Esophagus (tissue), 2 donors: ENCODE measurements around the gene PRMT5. TPM values are rescaled to one million over a fixed set of nuclear protein-coding genes. Genes with fewer than 3 reads are reported as not detected.
A peak's percentile ranks its signal among the peaks of the same experiment; 100 is the strongest.

Source experiments
- H3K27ac ChIP-seq, 2 donors: one replicate each; pipeline ENCODE4 v1.5.1; 2013; ENCODE audit warnings: low read depth in 2 of 2, mild to moderate bottlenecking in 2 of 2, inconsistent platforms in 1 of 2, low read length in 1 of 2, moderate library complexity in 1 of 2
- H3K27me3 ChIP-seq, 2 donors: one replicate each; pipeline ENCODE4 v1.6.1; 2013; ENCODE audit warnings: low read length in 2 of 2, control low read depth in 1 of 2, mild to moderate bottlenecking in 1 of 2; ENCODE audit not compliant: insufficient read depth in 2 of 2, control insufficient read depth in 1 of 2
- H3K36me3 ChIP-seq, 2 donors: one replicate each; pipeline ENCODE4 v1.6.1; 2013; ENCODE audit warnings: low read length in 1 of 2; ENCODE audit not compliant: control insufficient read depth in 2 of 2, insufficient read depth in 2 of 2
- H3K4me1 ChIP-seq, 2 donors: one replicate each; pipeline ENCODE4 v1.6.1; 2013; ENCODE audit warnings: low read length in 1 of 2; ENCODE audit not compliant: control insufficient read depth in 2 of 2, insufficient read depth in 2 of 2
- H3K4me3 ChIP-seq, 2 donors: one replicate each; pipeline ENCODE4 v1.5.1; 2013; ENCODE audit warnings: low read length in 2 of 2, mild to moderate bottlenecking in 2 of 2, low read depth in 1 of 2, moderate library complexity in 1 of 2
- H3K9me3 ChIP-seq, 2 donors: one replicate each; pipeline ENCODE4 v1.6.1; 2013; ENCODE audit warnings: mild to moderate bottlenecking in 2 of 2, low read depth in 1 of 2, low read length in 1 of 2, moderate library complexity in 1 of 2; ENCODE audit not compliant: control insufficient read depth in 2 of 2, insufficient read depth in 1 of 2
- WGBS, 2 donors: extraction: QIAGEN DNeasy Blood & Tissue Kit; methylation state at CpG; one replicate each; pipeline ENCODE4 v1.1.7; 2013; 5-methylcytosine and 5-hydroxymethylcytosine counted together
- polyA plus RNA-seq, 2 donors: library from polyadenylated mRNA; stranded (reverse); fragments of 200-250 nt; gene quantifications; one replicate each; pipeline ENCODE4 v1.2.3, GENCODE V29; 2013
- donor health status: healthy with polysubstance abuse.
- donor health status: Bipolar disorder and iron deficiency.

PRMT5 gene
- polyA plus RNA-seq, 2 donors, result 31.4 to 47.1 TPM

DNA sequence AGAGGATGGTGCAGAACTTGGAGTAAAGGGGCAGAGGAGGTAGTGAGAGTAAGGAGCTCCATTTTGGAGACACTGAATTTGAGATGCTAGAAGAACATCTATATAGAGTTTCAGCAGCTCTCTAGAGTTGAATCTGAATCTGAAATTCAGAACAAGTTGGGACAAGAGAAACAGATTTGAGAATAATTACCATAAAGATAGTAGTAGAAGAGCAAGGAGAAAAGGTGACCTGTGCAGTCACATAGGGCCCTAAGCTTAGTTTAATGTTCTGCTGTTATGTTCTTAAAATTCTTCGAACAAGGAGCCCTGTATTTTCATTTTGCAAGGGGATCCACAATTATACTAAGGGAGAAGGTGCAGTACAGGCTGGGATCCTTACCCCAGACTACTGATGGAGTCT is 38.8 kb downstream of the PRMT5 start:
- 70 to 76% methylated on average over 1 of the region's 1 CpG for WGBS, 2 donors
- H3K27ac ChIP-seq, result no peak overlapping the region
- H3K27me3 ChIP-seq, result no peaks in the 10 kb centered on the region
- no peaks in the 10 kb centered on the region for H3K36me3 ChIP-seq
- H3K4me1 ChIP-seq, result peaks cover 2 to 10% of the 10 kb centered on the region in 2 donors
- H3K4me3 ChIP-seq, result no peak overlapping the region
- no peaks in the 10 kb centered on the region for H3K9me3 ChIP-seq

DNA sequence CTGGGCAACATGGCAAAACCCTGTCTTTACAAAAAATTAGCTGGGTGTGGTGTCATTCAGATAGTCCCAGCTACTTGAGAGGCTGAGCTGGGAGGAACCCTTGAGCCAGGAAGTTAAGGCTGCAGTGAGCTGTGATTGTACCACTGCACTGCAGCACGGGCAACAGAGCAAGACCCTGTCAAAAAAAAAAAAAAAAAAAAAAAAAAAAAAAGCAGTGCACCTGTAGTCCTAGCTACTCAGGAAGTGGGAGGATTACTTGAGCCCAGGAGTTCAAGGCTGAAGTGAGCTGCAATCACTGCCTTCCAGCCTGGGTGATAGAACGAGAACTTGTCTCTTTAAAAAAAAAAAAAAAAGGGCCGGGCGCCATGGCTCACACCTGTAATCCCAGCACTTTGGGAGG is 40.5 kb downstream of the PRMT5 start:
- H3K4me3 ChIP-seq, result no peak overlapping the region
- 47 to 63% methylated on average over 4 of the region's 4 CpGs for WGBS, 2 donors
- H3K27ac ChIP-seq, result no peak overlapping the region
- H3K36me3 ChIP-seq, result no peaks in the 10 kb centered on the region
- peaks cover 2 to 10% of the 10 kb centered on the region in 2 donors for H3K4me1 ChIP-seq
- H3K9me3 ChIP-seq, result no peaks in the 10 kb centered on the region
- H3K27me3 ChIP-seq, result no peaks in the 10 kb centered on the region

DNA sequence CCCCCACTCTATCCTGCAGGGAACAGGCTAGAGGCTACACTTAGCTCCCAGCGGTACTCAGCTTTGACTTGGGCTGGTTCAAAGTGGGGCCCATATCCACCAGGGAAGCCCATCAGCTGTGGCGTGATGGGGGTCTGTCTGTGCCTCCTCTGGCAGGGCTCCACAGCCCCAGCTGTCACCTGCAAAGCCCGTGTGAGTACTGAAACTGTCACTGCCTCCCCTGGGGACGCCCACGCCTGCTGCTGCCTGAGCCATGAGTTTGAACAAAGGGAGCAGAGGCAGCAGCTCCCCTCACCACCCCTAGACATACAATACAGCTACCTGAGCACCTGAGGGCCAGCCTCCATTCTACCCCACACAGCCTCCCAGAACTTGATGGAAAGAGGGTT is 41.2 kb downstream of the PRMT5 start:
- Histone ChIP-seq H3K9me3 (no peaks in the 10 kb centered on the region), H3K27ac (peak overlapping the region; percentile 14 to 65), H3K4me1 (peaks cover 2 to 12% of the 10 kb centered on the region in 2 donors), H3K4me3 (peak overlapping the region in 1 of 2 donors; percentile 43), H3K36me3 (no peaks in the 10 kb centered on the region), H3K27me3 (no peaks in the 10 kb centered on the region)
- WGBS, 2 donors, result 56 to 57% methylated on average over 5 of the region's 5 CpGs

DNA sequence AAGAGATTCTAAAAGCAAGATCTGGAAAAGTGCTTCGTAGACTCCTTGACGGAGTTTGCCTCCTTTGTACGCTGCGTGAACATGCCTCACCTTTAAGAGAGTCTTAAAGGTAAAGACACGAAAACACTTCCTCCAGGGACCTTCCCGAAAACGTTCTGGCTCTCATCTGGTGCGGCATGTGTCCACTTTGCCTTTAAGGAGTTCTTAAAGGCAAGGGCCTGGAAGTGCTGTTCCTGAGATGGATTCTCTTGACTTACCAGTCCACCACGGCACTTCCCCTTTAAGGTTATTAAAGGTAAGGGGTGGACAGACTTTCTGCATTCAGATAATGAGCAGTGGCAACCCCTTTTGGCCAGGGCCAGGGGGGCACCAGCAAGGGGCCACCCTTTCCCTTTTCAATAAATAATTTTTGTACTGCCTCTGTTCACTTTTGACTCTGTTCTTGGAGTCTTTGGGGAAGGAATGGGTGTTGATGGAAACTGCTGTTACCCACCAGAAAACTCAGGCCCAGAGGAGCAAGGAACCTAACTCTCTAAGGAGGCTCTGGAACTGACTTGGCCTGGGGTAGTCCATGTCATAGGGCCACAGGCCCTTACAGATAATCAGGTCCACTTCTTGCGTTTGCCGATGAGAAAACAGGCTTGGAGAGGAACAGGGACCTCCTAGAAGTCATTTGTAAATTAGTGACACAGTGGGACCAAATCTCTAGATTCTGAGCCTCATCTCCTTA is 41.8 kb downstream of the PRMT5 start:
- WGBS, 2 donors, result 23 to 24% methylated on average over 11 of the region's 11 CpGs

DNA sequence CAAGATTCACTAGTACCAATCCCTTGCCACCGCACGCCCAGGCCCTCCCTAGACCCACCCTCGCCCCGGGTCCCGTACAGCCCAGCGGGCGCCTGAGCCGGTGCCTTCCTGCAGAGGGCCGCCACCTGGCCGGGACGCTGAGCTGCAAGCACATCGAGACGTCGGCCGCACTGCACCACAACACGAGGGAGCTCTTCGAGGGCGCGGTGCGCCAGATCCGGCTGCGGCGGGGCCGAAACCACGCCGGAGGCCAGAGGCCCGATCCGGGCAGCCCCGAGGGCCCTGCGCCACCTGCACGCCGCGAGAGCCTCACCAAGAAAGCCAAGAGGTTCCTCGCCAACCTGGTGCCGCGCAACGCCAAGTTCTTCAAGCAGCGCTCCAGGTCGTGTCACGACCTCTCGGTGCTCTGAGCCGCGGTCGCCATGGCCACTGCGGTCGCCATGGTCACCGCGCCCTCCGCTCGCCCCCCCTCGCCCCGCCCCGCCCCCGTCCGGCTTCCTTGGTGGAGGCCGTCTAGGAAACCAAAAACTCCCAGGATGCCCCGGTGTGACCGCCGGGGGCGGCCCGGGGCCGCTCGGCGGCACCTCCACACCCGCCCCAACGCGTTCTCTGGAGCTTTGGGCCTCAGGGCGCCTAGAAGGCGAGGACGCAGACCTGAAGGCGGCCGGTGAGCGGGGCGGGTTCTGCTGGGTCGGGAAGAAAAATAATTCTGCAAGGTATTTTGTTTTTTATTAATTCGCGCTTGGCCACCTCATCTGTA is 42.5 kb downstream of the PRMT5 start:
- peak overlapping the region; percentile 65 to 87 for H3K27ac ChIP-seq
- no peaks in the 10 kb centered on the region for H3K27me3 ChIP-seq
- no peaks in the 10 kb centered on the region for H3K36me3 ChIP-seq
- 1 to 3% methylated on average over 77 of the region's 77 CpGs for WGBS, 2 donors
- H3K4me1 ChIP-seq, result peaks cover 6 to 16% of the 10 kb centered on the region in 2 donors
- H3K4me3 ChIP-seq, result peak overlapping the region; percentile 43 to 55
- H3K9me3 ChIP-seq, result no peaks in the 10 kb centered on the region

More for the DNA sequence above, 41.8 kb downstream of the PRMT5 start:
- peak overlapping the region; percentile 65 to 87 for H3K27ac ChIP-seq
- H3K9me3 ChIP-seq, result no peaks in the 10 kb centered on the region
- peaks cover 6 to 16% of the 10 kb centered on the region in 2 donors for H3K4me1 ChIP-seq
- H3K36me3 ChIP-seq, result no peaks in the 10 kb centered on the region
- peak overlapping the region; percentile 43 to 55 for H3K4me3 ChIP-seq
- H3K27me3 ChIP-seq, result no peaks in the 10 kb centered on the region

DNA sequence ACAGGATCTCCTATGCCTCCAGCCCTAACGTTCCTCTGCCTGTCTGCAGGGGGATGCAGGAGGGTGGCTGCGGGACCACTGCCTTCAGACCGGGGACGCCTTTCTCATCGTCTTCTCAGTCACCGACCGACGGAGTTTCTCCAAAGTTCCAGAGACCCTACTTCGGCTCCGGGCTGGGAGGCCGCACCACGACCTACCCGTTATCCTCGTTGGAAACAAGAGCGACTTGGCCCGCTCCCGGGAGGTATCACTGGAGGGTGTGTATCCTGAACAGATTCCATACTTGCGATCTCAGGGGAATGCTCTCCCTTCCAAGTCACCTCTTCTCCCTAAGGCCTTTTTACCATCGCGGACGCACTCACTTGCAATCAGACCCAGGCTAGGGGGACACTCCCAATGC is 43.2 kb downstream of the PRMT5 start:
- 83 to 87% methylated on average over 21 of the region's 21 CpGs for WGBS, 2 donors
- H3K4me1 ChIP-seq, result peaks cover 6 to 16% of the 10 kb centered on the region in 2 donors
- H3K36me3 ChIP-seq, result no peaks in the 10 kb centered on the region
- no peaks in the 10 kb centered on the region for H3K9me3 ChIP-seq
- peak overlapping the region in 1 of 2 donors; percentile 65 for H3K27ac ChIP-seq
- peak overlapping the region in 1 of 2 donors; percentile 55 for H3K4me3 ChIP-seq
- H3K27me3 ChIP-seq, result no peaks in the 10 kb centered on the region

DNA sequence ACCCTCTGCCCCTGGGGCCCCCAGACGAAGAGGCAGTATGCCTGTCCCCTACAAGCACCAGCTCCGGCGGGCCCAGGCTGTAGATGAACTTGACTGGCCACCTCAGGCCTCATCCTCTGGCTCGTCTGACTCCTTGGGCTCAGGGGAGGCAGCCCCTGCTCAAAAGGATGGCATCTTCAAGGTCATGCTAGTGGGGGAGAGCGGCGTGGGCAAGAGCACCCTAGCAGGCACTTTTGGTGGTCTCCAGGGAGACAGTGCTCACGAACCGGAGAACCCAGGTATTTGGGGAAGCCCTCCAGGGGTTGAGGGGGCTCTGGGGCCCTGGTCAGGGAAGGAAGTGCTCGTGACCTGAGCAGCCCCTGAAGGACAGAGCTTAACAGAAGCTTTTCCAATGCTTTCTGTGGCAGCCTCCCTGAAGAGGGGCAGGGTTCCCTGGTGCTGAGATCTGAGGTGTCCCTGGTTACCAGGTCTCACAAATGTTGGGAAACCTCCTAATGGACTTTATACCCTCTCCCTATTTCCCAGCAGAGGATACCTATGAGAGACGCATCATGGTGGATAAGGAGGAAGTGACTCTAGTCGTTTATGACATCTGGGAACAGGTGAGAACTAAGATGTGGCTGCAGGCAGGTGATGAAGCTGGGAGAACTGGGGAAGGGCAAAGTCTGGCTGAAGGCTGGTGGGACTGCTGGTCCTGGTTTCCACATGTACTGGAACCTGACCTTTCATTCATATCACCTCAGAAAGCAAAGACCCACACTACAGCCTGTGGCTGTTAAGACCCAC is 44.2 kb downstream of the PRMT5 start:
- H3K4me1 ChIP-seq, result peaks cover 6 to 13% of the 10 kb centered on the region in 2 donors

DNA sequence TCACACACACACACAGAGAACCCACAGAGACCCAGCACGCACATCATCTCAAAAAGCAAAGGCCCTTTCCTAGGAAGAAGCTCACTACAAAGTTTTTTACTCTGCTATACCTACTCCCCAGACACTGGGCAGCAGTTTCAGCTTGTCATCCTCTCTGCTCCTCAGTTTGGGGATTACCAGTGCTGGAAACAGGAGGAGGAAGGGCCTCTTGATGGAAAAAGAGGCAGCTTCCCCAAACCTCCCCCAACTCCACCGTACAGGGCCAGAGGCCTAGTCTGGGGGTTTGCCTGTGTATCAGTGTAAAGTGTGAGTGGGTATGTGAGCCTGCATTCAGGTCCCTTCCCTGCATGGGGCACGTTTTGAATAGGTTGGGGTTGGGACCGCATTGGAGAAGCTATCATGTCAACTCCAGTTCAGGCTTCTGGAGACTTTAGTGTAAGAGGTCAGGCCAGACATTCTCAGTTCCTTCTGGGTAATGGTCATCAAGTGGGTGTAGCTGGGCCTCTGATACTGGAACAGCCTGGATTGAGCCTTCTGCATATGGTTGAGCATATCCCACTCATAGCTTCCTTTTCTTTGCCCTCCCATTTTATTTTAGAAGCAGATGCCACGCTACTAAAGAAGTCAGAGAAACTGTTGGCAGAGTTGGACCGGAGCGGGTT is 45.0 kb downstream of the PRMT5 start:
- Histone ChIP-seq H3K9me3 (no peaks in the 10 kb centered on the region), H3K4me1 (peaks cover 6 to 13% of the 10 kb centered on the region in 2 donors), H3K4me3 (no peak overlapping the region), H3K27me3 (no peaks in the 10 kb centered on the region), H3K27ac (no peak overlapping the region), H3K36me3 (peaks cover 0 to 1% of the 10 kb centered on the region in 2 donors)
- WGBS, 2 donors, result 88 to 89% methylated on average over 7 of the region's 7 CpGs

More for the DNA sequence above, 44.2 kb downstream of the PRMT5 start:
- H3K9me3 ChIP-seq, result no peaks in the 10 kb centered on the region
- no peak overlapping the region for H3K27ac ChIP-seq
- WGBS, 2 donors, result 87 to 91% methylated on average over 11 of the region's 11 CpGs
- no peaks in the 10 kb centered on the region for H3K27me3 ChIP-seq
- H3K36me3 ChIP-seq, result no peaks in the 10 kb centered on the region
- no peak overlapping the region for H3K4me3 ChIP-seq
